Neutrophil (primary cell): ENCODE measurements around the gene ZBP1.

ENCODE experiments used
- H3K27ac ChIP-seq: fragments of 200-600 bp; sonication (generic); 2 replicates; pipeline ENCODE4 v1.5.1; 2016; ENCODE audit warnings: mild to moderate bottlenecking, moderate library complexity
- H3K27me3 ChIP-seq: fragments of 200-600 bp; sonication (generic); 2 replicates; pipeline ENCODE4 v1.6.0; 2016; ENCODE audit warnings: mild to moderate bottlenecking
- H3K36me3 ChIP-seq: fragments of 200-600 bp; sonication (generic); 2 replicates; pipeline ENCODE4 v1.5.1; 2017
- H3K4me1 ChIP-seq, 2 experiments: fragments of 200-600 bp in 1 of 2; sonication (generic) in 1 of 2; 1 replicate in 1 of 2; 2 replicates in 1 of 2; pipeline versions ENCODE4 v1.5.1 to v1.6.1; 2013 to 2016; ENCODE audit warnings: low read depth in 1 of 2, low read length in 1 of 2, mild to moderate bottlenecking in 1 of 2, moderate library complexity in 1 of 2; ENCODE audit not compliant: control insufficient read depth in 1 of 2, insufficient read depth in 1 of 2
- H3K4me3 ChIP-seq, 2 experiments: fragments of 200-600 bp in 1 of 2; sonication (generic) in 1 of 2; 1 replicate in 1 of 2; 2 replicates in 1 of 2; pipeline ENCODE4 v1.5.1; 2013 to 2016; ENCODE audit warnings: low read depth in 1 of 2, low read length in 1 of 2, mild to moderate bottlenecking in 1 of 2, moderate library complexity in 1 of 2
- H3K9me3 ChIP-seq: fragments of 200-600 bp; sonication (generic); 2 replicates; pipeline ENCODE4 v1.5.1; 2016
- CTCF ChIP-seq: fragments of 200-600 bp; sonication (generic); IDR thresholded peaks from 2 replicates; pipeline ENCODE4 v1.5.1; 2016; ENCODE audit warnings: antibody characterized with exemption

The ZBP1 gene

DNA sequence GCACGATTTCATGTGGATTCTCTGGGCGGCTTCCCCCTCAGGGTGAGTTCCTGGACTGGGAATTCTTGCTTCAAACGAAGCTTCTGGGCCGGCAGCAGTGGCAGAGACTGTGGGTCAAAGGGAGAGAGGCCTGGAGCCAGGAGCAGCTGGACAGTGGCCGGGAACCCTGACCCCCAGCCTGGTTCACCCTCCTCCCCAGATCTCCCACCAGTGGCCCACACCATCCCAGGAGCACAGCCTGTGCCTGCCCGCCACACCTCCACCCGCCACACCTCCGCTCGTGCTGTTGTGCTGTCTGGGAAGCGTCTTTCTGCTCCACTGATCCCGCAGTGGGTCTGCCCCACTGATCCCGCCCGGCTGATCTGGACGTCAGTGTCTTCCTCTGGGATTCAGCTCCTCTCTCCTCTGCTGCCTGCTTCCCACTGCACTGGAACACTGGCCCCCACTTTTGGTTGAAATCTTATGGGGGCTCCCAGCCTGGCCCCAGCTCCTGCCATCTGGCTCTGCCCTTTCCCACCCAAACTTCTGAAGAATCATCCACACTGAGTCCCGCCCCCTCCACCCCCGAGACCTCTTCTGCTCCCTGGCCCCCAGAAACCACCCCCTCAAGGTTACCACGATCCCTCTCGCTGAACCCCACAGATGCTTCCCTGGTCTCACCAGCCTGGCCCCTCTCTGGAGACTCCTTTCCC, 9.8 kb downstream of the ZBP1 start:
- Histone ChIP-seq H3K4me3 (no peak overlapping the region), H3K36me3 (peaks cover 100% of the 10 kb centered on the region)
- no peak for TF ChIP-seq CTCF

GRCh38 chr20:57609842-57610167, 10.4 kb downstream of the ZBP1 start:
- Histone ChIP-seq H3K4me1 (no peaks in the 10 kb centered on the region), H3K36me3 (peaks cover 99% of the 10 kb centered on the region), H3K27ac (no peak overlapping the region), H3K4me3 (no peak overlapping the region), H3K9me3 (no peaks in the 10 kb centered on the region), H3K27me3 (no peaks in the 10 kb centered on the region)
- no peak for TF ChIP-seq CTCF

More for the DNA sequence above, 9.8 kb downstream of the ZBP1 start:
- H3K4me1 ChIP-seq = no peaks in the 10 kb centered on the region
- H3K27me3 ChIP-seq = peaks cover 3% of the 10 kb centered on the region
- H3K27ac ChIP-seq = no peak overlapping the region
- no peaks in the 10 kb centered on the region for H3K9me3 ChIP-seq

DNA sequence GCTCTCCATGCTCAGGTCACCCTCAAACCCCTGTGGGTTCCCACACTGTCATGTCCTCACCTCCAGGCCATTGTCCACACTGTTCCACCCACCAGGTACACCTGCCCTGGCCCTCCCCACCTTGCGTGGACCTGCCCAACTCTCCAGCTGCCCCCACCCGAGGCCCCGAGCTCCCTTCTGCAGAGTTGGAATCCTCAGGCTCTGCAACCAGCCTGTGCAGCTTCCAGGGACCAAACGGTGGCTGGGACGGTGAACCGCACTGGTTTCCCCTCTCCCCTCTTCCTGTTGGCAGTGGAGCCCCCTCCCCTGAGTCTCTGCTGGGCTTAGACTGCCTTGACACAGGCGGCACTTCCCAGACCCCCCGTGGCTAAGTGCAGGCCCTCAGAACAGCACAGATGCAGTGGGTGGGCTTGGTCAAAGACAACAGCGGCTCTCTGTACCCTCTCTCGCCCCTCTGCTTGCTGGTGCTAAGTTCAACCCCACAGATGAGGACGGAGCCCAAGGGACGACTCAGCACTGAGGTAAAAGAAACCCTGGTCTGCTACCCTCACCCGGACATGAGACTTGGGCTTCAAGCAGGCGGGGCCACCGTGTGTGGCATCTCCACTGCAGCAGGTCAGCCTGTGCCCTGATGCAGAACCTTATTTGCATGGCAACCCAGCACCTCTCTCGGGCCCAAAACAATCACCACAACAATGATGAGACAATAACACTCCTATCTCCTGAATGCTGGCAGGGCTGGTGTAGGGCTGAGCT, 11.0 kb downstream of the ZBP1 start:
- Histone ChIP-seq H3K36me3 (peaks cover 99% of the 10 kb centered on the region), H3K27ac (no peak overlapping the region), H3K27me3 (no peaks in the 10 kb centered on the region), H3K4me3 (no peak overlapping the region), H3K9me3 (no peaks in the 10 kb centered on the region), H3K4me1 (no peaks in the 10 kb centered on the region)
- no peak for TF ChIP-seq CTCF

DNA sequence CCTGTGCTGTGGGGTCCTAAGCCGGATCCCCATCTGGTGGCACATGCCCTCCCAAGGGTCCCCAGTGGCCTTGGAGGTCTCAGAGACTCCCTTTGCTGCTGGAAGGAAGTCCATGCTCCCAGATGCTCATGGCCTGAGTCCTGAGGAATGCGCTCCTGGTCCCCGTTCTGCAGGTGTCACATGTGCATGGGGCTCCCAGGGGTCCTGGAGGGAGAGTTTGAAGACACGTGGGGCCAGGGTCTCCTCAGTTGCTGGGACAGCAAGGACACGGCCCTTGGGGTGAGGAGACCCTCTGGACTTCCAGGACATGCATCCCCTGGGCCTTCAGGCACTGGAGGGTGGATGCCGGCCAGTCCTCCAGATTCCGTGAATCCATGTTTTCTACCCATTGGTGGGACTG, 11.7 kb downstream of the ZBP1 start:
- Histone ChIP-seq H3K4me1 (no peaks in the 10 kb centered on the region), H3K36me3 (peaks cover 96% of the 10 kb centered on the region), H3K27ac (no peak overlapping the region), H3K27me3 (no peaks in the 10 kb centered on the region), H3K9me3 (no peaks in the 10 kb centered on the region), H3K4me3 (no peak overlapping the region)
- TF ChIP-seq CTCF = no peak

GRCh38 chr20:57605878-57606277, 14.3 kb downstream of the ZBP1 start:
- Histone ChIP-seq H3K27me3 (peaks cover 10% of the 10 kb centered on the region), H3K4me1 (no peaks in the 10 kb centered on the region), H3K27ac (no peak overlapping the region), H3K9me3 (no peaks in the 10 kb centered on the region), H3K4me3 (no peak overlapping the region), H3K36me3 (peaks cover 70% of the 10 kb centered on the region)
- no peak for TF ChIP-seq CTCF
